Measurements from ENCODE around the gene RINL. TPM values are rescaled to one million over a fixed set of nuclear protein-coding genes. Genes with fewer than 3 reads are reported as not detected.

RINL gene
- total RNA-seq, 1 donor from 2014 or later: 3.3 TPM

DNA sequence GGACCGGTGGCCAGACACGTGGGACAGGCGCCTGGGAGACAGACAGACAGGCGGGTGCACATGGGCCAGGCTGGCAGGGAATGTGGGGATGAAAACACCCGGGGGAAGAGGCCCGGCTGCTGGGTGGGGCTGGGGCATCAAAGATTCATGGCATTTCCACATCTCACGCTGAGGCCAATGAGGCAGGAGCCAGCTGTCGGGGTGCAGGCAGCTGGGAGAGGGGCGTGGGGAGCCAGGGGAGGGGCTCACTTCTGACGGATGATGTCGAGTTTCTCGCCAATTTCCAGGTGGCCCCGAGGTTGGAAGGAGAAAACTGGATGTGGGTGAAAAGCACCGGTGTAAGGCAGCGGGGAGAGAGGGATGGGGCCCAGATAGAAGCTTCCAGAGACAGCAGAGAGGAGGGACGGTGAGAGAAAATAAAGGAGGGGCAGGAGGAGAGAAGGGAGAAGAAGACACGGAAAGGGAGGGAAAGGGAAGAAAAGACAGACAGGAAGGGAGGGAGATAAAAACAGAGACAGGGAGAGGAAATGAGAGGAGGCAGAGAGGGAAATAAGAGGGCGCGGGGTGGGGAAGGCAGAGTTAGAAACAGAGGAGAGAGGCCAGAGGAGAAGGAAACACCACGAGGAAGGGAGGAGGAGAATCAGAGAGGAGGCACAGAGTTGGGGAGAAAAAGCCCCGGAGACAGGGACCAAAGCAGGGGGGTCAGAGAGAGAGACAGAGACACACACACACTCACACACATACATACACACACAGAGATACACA is 41.9 kb upstream of the RINL start:
- Mint-ChIP-seq H3K27me3 (ENCODE audit: low read depth) (no peaks in the 10 kb centered on the region), H3K36me3 (peaks cover 21% of the 10 kb centered on the region), H3K27ac (no peak overlapping the region), H3K4me1 (no peaks in the 10 kb centered on the region), H3K4me3 (no peak overlapping the region), H3K9me3 (no peaks in the 10 kb centered on the region)
- no peak for TF ChIP-seq CTCF (IDR thresholded peaks at IDR 0.05; ENCODE audit: unreplicated experiment)
- no peak for DNase-seq (ENCODE audit: low spot score in 2 of 2, unreplicated experiment in 2 of 2)

GRCh38 chr19:38918526-38918925 is 40.5 kb upstream of the RINL start:
- Mint-ChIP-seq H3K36me3 (peaks cover 12% of the 10 kb centered on the region), H3K4me3 (no peak overlapping the region), H3K4me1 (no peaks in the 10 kb centered on the region), H3K27ac (no peak overlapping the region), H3K27me3 (ENCODE audit: low read depth) (no peaks in the 10 kb centered on the region), H3K9me3 (no peaks in the 10 kb centered on the region)
- no peak for DNase-seq (ENCODE audit: low spot score in 2 of 2, unreplicated experiment in 2 of 2)
- no peak for TF ChIP-seq CTCF (IDR thresholded peaks at IDR 0.05; ENCODE audit: unreplicated experiment)

GRCh38 chr19:38917921-38918491 is 39.9 kb upstream of the RINL start:
- Mint-ChIP-seq H3K36me3 (peaks cover 12% of the 10 kb centered on the region), H3K27ac (no peak overlapping the region), H3K27me3 (ENCODE audit: low read depth) (no peaks in the 10 kb centered on the region), H3K4me1 (no peaks in the 10 kb centered on the region), H3K9me3 (no peaks in the 10 kb centered on the region), H3K4me3 (no peak overlapping the region)
- no peak for DNase-seq (ENCODE audit: low spot score in 2 of 2, unreplicated experiment in 2 of 2)
- no peak for TF ChIP-seq CTCF (IDR thresholded peaks at IDR 0.05; ENCODE audit: unreplicated experiment)

DNA sequence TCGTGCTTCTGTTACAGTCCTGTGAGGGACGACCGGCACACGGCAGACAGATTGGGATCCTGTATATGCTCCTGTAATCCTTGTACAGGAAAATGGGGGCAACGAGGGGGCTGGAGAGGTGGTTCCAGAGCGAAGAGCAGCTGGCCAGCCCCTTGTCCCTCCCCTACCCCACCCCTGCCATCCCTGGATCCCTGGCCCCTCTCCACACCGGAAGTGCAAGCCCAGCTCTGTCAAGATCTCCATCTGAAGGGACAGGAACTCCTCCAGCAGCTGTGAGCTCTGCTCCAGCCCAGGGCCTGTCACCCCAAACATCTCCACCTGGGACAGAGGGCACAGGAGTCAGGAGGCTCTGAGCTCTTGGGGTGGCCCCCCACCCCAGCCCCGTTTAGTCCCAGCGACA is 39.4 kb upstream of the RINL start:
- H3K4me1 Mint-ChIP-seq: no peaks in the 10 kb centered on the region
- H3K36me3 Mint-ChIP-seq: peaks cover 11% of the 10 kb centered on the region
- H3K27ac Mint-ChIP-seq: no peak overlapping the region
- no peak for TF ChIP-seq CTCF (IDR thresholded peaks at IDR 0.05; ENCODE audit: unreplicated experiment)
- H3K4me3 Mint-ChIP-seq: no peak overlapping the region
- DNase-seq (ENCODE audit: low spot score in 2 of 2, unreplicated experiment in 2 of 2): no peak
- H3K9me3 Mint-ChIP-seq: no peaks in the 10 kb centered on the region
- no peaks in the 10 kb centered on the region for H3K27me3 Mint-ChIP-seq (ENCODE audit: low read depth)

DNA sequence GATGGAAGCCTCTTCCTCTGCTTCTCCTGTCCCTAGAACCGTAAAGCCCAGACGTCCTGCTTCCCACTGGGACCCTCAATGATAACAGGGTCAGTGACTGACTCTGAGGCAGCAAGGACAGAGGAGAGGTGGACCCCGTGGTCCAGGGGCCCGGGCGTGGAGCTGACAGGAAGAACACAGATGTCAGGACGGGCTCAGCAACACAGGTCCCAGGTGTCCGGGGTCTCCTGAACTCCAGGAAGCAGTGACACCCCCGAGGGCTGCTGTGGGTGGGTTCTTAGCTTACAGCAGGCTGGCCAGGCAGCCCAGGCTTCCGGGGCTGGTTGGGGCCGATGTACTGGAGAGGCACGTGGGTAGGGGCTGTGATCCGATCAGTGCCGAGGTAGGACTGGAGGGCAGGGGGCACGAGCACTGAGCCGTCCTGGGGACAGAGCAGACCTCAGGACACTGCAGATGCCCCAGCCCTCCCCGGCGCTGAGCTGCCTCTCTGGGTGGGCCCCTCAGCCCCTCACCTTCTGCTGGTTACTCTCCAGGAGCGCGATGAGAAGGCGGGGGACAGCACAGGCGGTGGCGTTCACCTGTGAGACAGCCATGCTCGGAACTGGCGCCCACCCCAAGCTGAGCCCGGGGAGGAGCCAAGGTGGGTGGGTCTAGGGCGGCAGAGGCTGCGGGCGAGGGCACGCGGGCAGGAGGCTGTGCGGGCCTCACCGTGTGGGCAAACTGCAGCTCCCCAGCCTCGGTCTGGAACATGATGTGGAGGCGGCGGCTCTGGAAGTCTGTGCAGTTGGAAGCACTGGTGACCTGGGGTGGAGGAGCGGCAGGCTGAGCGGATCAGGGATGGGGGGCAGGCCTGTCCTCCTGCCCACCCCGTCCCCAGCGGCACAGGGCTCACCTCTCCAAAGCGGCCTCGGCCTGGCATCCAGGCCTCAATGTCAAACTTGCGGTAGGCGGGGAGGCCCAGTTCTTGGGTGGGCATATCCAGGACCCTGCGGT is 37.5 kb upstream of the RINL start:
- Mint-ChIP-seq H3K9me3 (no peaks in the 10 kb centered on the region), H3K36me3 (no peaks in the 10 kb centered on the region), H3K4me3 (no peak overlapping the region), H3K4me1 (no peaks in the 10 kb centered on the region), H3K27ac (no peak overlapping the region), H3K27me3 (ENCODE audit: low read depth) (no peaks in the 10 kb centered on the region)
- no peak for DNase-seq (ENCODE audit: low spot score in 2 of 2, unreplicated experiment in 2 of 2)
- TF ChIP-seq CTCF (IDR thresholded peaks at IDR 0.05; ENCODE audit: unreplicated experiment): no peak

Data from mesothelial cell of epicardium (in vitro differentiated cells).